KMS-11 (cell line): Measurements from ENCODE around the gene PKP3.

ENCODE experiments used
- H2AFZ ChIP-seq: fragments of 200-600 bp; sonication (generic); 2 replicates; pipeline ENCODE4 v1.6.1; 2016; ENCODE audit warnings: antibody characterized with exemption, mixed run types, low read depth
- H3K27ac ChIP-seq: fragments of 200-600 bp; sonication (generic); 2 replicates; pipeline ENCODE4 v1.6.1; 2016; ENCODE audit warnings: mild to moderate bottlenecking, mixed run types
- H3K27me3 ChIP-seq: fragments of 200-600 bp; sonication (generic); 2 replicates; pipeline ENCODE4 v1.6.1; 2017; ENCODE audit warnings: mild to moderate bottlenecking, low read depth, mixed run types, moderate library complexity; ENCODE audit not compliant: insufficient read depth
- H3K36me3 ChIP-seq: fragments of 200-600 bp; sonication (generic); 2 replicates; pipeline ENCODE4 v1.6.1; 2017; ENCODE audit warnings: mild to moderate bottlenecking, mixed run types; ENCODE audit not compliant: insufficient read depth
- H3K4me1 ChIP-seq: fragments of 200-600 bp; sonication (generic); 2 replicates; pipeline ENCODE4 v1.6.1; 2016; ENCODE audit warnings: mild to moderate bottlenecking, low read depth, mixed run types; ENCODE audit not compliant: poor library complexity, severe bottlenecking
- H3K4me2 ChIP-seq: fragments of 200-600 bp; sonication (generic); 2 replicates; pipeline ENCODE4 v1.7.0; 2016; ENCODE audit warnings: mild to moderate bottlenecking, mixed run types
- H3K4me3 ChIP-seq: fragments of 200-600 bp; sonication (generic); IDR thresholded peaks from 2 replicates; pipeline ENCODE4 v1.6.1; 2017; ENCODE audit warnings: low read depth, low read length, mixed read lengths; ENCODE audit not compliant: insufficient read depth
- H3K79me2 ChIP-seq: fragments of 200-600 bp; sonication (generic); 2 replicates; pipeline ENCODE4 v1.6.1; 2016; ENCODE audit warnings: low read depth, mixed run types; ENCODE audit not compliant: insufficient read depth
- H3K9ac ChIP-seq: fragments of 200-600 bp; sonication (generic); 2 replicates; pipeline ENCODE4 v1.6.1; 2016; ENCODE audit warnings: mild to moderate bottlenecking, mixed run types
- H4K20me1 ChIP-seq: fragments of 200-600 bp; sonication (generic); 2 replicates; pipeline ENCODE4 v1.6.1; 2016; ENCODE audit warnings: mild to moderate bottlenecking, mixed run types; ENCODE audit not compliant: insufficient read depth
- TF ChIP-seq, protein P1 (sequence below): fragments of 200-600 bp; sonication (generic); conservative IDR thresholded peaks from 2 replicates; pipeline ENCODE4 v1.6.1; 2017; ENCODE audit warnings: low read depth, mild to moderate bottlenecking, antibody characterized with exemption, low read length, moderate library complexity, mixed read lengths

PKP3 gene

DNA sequence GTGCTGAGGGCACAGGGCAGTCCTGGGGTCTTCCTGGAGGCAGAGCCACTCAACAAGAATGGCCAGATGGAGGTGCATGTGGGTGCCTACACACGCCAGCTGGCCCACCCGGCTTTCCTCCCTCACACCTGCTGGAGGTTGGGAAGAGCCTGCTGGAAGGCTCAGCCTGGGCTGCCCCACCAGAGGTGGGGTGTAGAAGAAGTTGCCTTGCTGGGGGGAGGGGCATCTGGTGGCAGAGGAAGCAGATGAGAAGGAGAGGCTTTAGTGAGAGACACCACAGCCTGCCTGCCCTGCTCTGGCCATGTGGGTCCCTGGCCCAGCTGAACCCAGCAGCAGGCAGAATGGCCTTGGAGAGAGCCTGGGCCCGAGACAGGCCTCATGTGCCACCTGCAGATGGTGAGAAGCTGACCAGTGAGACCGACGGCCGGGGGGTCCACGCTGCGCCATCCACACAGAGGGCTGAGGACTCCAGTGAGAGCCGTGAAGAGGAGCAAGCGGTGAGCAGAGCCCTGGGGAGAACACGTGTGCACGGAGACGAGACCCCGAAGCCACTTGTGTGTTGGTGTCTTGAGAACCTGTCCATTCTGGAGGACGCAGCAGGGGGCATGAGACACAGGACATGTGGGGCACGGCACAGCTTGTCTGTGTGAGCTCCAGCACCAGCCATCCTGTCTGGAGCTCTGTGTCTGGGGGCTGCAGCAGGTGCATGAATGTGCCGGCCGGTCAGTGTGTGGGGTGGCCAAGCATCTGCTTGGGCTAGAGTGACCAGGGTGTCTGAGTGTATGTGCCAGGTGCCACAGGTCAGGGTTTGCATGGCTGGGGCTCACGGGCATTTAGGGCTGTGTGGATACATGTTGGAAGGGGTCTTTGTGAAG is 22.1 kb upstream of the PKP3 start:
- H4K20me1 ChIP-seq, result no peaks in the 10 kb centered on the region
- peaks cover 57% of the 10 kb centered on the region for H3K27me3 ChIP-seq
- H3K36me3 ChIP-seq, result no peaks in the 10 kb centered on the region
- H3K79me2 ChIP-seq, result no peaks in the 10 kb centered on the region
- H3K27ac ChIP-seq, result no peak overlapping the region
- no peak overlapping the region for H3K9ac ChIP-seq
- H3K4me3 ChIP-seq, result no peak overlapping the region
- no peak overlapping the region for H3K4me2 ChIP-seq
- no peak overlapping the region for H2AFZ ChIP-seq
- TF ChIP-seq, protein P1, sequence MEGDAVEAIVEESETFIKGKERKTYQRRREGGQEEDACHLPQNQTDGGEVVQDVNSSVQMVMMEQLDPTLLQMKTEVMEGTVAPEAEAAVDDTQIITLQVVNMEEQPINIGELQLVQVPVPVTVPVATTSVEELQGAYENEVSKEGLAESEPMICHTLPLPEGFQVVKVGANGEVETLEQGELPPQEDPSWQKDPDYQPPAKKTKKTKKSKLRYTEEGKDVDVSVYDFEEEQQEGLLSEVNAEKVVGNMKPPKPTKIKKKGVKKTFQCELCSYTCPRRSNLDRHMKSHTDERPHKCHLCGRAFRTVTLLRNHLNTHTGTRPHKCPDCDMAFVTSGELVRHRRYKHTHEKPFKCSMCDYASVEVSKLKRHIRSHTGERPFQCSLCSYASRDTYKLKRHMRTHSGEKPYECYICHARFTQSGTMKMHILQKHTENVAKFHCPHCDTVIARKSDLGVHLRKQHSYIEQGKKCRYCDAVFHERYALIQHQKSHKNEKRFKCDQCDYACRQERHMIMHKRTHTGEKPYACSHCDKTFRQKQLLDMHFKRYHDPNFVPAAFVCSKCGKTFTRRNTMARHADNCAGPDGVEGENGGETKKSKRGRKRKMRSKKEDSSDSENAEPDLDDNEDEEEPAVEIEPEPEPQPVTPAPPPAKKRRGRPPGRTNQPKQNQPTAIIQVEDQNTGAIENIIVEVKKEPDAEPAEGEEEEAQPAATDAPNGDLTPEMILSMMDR, result no peak
- H3K4me1 ChIP-seq, result no peaks in the 10 kb centered on the region

DNA sequence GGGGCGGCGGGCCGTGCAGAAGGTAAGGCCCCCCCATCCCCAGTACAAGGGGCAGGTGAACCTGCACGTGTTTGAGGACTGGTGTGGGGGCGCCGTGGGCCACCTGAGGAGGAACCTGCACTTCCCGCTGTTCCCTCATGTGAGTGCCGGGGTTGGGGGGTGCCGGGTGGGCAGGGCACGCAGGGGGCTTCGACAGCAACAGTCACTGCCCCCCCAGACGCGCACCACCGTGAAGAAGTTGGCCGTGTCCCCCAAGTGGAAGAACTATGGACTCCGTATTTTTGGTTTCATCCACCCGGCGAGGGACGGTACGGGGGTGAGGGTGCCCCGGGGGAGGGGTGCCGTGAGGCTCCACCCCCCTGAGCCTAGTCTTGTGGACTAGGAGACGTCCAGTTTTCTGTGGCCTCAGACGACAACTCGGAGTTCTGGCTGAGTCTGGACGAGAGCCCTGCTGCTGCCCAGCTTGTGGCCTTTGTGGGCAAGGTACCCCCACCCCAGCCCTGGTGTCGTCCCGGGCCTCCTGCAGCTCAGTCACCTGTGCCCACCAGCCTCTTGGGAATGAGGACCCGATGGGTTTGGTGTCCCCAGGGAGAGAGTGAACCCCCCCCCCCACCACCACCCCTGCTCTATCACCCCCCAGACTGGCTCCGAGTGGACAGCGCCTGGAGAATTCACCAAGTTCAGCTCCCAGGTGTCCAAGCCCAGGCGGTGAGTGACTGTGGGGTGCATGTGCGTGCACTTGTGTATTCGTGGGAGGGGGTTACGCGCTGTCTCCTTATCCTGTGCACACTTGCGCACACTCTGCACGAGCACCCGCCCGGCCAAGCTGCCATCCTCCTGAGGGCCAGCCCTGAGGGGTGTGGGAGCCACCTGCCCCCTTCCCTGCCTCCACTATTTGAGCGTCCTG is 20.9 kb upstream of the PKP3 start:
- H3K4me1 ChIP-seq, result no peaks in the 10 kb centered on the region
- H3K27me3 ChIP-seq, result peaks cover 45% of the 10 kb centered on the region
- H3K4me2 ChIP-seq, result no peak overlapping the region
- no peaks in the 10 kb centered on the region for H4K20me1 ChIP-seq
- H2AFZ ChIP-seq, result no peak overlapping the region
- no peaks in the 10 kb centered on the region for H3K36me3 ChIP-seq
- H3K27ac ChIP-seq, result no peak overlapping the region
- H3K79me2 ChIP-seq, result no peaks in the 10 kb centered on the region
- no peak overlapping the region for H3K9ac ChIP-seq
- TF ChIP-seq, protein P1, result no peak
- H3K4me3 ChIP-seq, result no peak overlapping the region

DNA sequence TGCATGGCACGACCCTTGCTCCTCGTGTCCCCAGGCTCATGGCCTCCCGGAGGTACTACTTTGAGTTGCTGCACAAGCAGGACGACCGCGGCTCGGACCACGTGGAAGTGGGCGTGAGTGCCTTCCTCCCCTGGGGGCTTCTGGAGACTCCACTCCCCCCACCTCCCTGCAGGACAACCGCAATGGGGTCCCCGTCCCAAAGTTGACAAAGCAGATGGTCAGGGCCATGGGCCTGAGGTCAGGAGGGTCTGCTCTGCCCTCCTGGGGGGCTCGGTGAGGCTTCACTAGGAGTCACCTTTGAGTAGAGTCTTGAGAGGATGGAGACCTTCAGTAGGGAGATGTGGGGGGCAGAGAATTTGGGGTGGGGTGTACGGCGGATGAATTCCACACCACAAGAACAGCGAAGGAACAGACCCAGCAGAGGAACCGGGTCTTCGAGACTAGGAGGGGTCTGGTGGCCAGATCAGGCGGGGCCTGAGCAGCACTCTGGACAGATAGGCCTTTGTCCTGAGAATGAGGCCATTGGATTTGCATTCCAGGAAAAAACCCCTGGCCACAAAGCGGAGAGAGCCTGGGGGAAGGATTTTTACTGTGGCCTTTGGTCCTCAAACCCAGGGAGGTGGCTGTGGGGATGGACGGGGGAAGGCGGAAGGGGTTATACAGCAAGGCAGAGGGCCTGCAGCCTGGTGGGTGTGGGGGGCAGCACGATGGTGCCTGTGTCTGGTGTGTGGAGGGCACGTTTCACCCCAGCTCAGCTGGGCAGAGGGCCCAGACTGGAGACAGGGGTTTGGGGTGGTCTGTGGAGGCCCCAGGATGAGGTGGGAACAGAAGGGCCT is 20.1 kb upstream of the PKP3 start:
- no peak overlapping the region for H3K4me2 ChIP-seq
- no peak overlapping the region for H2AFZ ChIP-seq
- H3K4me1 ChIP-seq, result no peaks in the 10 kb centered on the region
- H3K36me3 ChIP-seq, result no peaks in the 10 kb centered on the region
- H3K9ac ChIP-seq, result no peak overlapping the region
- no peaks in the 10 kb centered on the region for H4K20me1 ChIP-seq
- no peaks in the 10 kb centered on the region for H3K79me2 ChIP-seq
- no peak overlapping the region for H3K4me3 ChIP-seq
- peaks cover 39% of the 10 kb centered on the region; the same call in 1 of the 2 replicates for H3K27me3 ChIP-seq
- TF ChIP-seq, protein P1, result no peak
- no peak overlapping the region for H3K27ac ChIP-seq
